HG02588 (cell line): ENCODE data around the gene USP2.
A peak's percentile ranks its signal among the peaks of the same experiment; 100 is the strongest.

Experiments
- ATAC-seq: cut with Tn5 transposase; IDR thresholded peaks from one replicate; pipeline ENCODE4 v1.9.1; 2021; ENCODE audit warnings: mild to moderate bottlenecking, moderate library complexity; ENCODE audit not compliant: unreplicated experiment

USP2 gene

DNA sequence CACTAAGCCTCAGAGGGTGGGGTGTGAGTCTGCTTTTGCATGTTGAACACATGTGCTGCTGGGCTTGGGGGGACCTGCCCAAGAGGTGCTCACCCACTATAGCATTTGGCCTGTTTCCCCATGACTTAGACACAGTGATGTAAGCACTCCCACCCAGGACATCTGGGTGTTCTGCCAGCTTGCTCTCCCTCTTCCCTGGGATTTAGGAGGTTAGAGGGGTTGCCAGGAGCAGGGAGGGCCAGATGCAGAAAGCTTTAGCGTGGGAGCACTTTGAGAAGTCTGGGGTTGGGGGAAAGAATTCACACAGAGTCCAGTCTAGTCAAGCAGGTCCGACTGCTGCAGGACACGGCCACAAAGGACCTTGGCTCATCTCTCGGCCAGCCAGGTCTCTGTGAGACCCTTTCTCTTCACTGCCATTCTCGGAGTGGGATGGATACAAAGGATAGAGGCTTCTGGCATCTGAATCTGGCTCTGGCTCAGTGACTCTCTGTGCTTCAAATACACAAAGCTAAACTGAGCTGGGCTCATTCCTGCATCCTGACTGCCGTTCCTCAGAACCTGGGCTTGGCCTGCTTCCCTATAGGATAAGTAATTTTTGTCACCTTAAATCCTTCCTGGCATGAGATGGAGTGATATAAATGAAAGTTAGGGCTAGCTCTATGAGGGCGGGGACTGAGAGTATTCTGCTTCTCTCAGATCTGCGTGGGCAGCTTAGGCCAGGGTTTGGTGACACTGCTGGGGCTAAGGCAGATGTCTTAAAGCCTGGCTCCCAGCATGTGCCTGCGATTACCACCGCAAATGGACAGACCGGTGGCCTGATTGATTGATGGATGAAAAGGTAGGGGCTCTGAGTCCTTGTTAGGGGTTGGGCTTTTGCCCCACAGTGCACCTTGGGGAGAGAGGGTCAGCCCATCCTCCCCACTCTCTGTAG, 14.5 kb downstream of the USP2 start:
- no peak for ATAC-seq

DNA sequence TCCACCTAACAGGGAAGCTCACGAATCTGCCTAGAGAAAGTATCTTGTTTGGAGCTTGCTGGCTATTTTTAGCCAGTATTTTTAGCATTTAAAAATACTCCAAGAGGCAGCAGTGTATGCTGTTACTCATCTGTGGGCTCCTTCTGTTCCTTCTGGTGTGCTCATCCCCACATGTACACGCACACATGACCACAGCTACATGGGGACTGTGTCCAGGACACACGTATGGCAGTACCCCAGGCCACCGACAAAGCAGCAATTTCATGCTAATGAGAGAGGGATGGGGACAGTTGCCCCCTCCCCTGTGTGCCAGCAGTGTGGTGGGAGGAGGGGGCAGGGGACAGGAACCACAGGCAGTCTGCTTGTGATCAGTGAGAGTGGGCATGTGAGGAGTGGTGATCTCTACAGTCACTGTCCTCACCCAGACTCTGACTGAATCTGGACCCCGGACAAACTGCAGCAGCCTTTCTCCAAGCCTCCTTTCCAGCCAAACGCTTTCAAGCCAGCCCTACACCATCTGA, 16.4 kb downstream of the USP2 start:
- ATAC-seq = no peak

DNA sequence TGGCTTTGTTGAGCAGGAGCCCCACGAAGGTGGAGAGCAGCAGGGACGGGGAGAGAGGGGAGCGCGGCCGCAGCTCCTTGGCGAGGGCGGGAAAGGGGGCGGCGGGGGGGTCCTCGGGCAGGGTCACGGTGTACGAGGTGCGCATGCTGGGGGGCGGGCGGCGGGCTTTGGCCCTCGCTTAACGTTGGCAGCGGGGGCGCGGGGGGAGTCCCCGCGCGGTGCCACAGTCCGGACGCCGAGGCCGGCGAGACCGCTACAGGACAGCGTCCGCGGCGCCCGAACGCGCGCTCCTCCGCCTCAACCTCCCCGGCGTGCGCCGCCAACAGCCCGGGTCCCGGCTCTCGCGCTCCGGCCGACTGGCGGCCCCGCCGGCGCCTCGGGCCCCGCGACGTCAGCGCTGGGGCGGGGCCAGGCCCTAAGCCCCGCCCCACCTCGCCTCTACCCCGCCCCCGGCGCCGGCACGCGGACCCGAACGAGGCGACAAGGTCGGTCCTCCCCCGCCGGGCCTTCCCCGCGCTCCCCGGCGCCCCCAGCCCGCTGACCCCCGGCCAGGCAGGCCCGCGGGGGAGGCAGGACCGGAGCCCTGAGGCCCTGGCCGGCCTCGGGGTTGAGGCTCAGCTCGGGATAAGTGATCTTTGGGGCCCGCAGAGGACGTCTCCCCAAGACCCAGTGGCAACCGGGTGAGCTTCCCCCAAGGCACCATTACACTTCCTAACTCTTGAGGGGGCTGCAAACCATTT, 17.5 kb downstream of the USP2 start:
- no peak for ATAC-seq

DNA sequence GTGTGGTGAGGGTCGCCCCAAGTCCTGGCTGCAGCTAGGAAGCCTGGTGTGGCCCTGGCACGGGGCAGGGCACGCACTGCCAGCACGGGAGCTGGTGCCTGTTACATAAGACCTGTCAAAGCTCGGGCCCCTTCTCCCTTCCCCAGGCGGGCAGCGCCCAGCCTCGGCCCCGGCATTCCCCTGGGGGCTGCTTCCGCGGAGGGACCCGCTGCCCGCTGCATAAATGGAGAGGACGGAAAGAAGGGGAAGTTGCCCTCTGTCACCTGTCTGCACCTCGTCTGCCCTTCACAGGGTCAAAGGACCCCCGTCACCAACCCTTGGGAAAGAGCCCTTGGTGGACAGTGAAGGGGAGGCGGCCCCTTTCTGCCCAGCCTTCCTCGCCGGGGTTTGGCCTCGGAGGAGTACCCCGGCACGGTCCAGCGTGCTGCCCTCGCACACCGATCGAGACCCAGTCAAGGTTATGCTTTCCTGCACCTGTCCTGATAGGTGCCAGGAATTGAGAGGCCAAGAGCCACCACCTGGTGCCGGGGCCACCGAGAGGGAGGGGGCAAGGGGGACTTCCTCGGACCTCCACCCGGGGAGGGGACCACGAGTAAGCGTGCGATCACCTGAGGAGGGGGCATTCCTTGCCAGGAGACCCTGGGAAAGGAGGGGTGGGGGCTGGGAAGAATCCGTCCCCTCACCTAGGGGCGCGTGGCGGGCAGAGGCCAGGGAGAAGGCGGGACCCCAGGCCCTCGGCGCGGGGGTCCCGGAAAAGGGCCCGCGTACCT, 18.2 kb downstream of the USP2 start:
- no peak for ATAC-seq

DNA sequence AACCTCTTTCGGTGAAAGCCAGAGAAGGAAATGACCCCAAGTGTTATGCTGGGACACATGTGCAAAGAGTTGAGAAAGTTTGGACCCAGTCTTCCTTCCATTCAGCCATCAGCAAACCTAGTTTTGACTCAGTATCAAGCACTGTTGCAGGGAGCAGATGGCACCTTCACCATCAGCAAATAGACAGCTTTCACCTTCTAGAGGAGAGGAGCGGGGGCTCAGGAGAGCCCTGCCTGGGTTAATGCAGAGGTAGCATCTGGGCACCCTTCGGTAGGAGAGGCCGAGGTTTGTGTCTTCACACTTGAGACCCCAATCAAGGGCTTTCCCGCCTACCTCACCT, 18.8 kb downstream of the USP2 start:
- no peak for ATAC-seq

DNA sequence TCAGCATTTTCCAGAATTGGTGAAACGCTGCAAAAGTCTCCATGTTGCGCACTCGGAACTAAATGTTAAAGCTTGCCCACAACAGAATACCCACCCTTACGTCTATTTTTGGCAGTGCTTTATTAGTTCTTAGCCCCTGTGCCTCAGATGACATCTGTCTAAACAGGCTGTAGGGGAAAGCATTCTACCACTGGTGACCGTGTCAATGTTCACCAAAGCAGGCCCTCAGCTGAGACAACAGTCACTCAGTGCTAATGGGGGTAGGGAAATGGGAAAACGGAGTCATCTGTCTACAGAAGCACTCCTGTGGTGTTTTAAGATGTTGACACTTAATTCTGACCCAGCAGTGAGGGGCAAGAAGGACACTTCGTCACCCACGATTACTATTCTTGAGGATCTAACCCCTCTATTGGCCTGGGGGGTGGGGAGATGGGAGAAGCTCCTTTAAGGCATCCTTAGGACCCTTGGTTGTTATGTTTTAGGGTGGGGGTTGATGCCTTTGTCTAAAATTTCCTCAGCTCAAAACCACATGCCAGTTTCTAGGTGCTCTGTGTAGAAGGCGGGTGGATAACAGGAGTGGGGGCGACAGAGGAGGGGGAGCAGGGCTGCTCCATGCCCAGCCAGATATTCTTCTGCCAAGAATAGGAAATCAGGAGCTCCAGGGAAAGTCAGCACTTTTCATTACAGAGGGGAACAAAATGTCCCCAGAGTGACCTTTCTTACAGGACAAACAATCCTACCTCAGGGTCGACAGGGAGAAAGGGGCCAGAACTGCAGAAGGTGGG, 19.4 kb downstream of the USP2 start:
- no peak for ATAC-seq

DNA sequence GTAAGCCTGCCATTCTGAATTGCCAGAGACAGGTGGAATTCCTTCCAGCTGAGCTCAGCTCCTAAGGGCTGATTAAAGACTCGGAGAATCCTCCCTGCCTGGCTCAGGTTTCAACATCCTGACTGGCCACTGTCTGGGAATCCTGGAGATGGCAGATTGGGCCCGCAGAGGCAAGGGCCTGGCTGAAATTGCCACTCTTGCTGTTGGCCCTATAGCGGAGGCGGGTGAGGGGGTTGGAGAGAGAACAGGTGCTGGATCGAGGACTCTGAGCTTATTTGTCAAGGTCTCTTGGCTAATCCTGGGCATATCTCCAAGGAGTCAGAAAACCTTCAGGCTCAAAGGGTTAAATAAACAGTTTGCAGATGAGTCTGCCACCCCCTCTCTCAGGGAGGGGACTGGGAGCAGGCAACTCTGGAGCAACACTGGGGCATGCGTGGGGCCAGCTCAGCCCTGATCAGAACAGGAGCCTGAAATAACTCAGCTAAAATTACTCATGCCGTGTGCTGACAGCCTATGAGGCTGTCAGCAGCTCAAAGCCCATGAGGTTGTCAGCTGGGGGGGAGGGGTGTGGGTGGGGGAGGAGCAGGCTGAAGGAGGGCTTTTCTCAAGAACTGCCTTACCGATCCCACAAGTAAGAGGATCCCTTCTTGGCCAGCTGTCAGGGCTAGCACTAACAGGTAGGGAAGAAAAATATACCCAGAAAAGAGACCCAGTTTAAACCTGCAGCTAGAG, 20.3 kb downstream of the USP2 start:
- ATAC-seq = no peak

DNA sequence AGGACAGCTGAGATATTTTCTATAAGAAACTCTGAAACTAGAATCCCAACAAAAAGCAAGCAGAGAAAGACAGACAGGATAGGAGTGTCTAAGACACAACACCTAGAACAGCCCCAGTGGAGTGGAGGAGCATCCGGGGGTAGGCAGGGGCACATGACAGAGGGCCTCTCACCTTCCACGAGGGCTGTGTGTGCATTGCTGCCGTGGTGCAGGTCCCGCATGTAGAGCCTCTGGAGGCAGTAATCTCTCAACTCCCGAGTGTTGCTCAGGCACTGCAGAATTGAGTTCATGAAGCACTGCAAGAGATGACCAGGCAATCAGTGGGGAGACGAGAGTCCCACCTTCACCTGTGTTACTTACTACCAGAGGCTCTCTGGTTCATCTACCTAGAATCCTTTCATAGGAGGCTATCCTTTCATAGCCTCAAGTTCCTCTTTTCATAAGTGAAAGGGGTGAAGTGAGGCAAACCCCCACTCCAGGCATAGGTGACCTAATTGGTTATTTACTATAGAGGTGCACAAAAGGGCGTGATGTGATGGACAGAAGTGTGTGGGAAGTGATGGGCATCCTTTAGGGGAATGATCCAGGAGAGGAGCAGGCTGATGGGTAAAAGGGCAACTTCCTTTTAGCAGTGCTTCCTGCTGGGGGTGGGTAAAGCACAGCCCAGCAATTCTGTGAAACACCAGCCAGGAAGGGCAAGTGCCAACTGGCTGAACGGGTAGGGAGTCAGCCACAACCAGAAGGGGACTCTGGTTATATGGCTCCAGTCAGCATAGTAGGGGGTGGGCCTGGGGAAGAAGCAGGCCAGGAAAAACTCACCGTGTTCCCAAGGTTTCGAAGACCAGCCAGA, 21.9 kb downstream of the USP2 start:
- ATAC-seq = no peak

DNA sequence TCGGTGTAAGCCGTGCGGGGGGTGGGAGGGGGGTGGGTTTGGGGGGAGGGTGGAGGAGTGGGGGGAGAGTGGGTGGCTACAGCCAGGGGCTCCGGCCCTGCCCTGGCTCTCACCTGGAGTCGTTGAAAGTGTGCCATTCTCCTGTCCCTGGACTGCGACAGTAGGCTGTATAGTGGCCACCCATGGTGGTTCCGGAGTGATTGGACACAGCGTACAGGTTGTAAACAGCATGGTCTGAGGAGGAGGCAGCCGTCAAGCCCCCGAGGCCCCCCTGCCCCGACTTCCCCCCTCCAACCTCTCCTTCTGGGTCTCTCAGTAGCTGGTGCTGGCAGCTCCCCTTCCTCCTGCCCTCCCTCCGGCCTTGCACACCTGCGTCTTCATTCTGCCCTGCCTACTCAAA, 24.4 kb downstream of the USP2 start:
- ATAC-seq = no peak

DNA sequence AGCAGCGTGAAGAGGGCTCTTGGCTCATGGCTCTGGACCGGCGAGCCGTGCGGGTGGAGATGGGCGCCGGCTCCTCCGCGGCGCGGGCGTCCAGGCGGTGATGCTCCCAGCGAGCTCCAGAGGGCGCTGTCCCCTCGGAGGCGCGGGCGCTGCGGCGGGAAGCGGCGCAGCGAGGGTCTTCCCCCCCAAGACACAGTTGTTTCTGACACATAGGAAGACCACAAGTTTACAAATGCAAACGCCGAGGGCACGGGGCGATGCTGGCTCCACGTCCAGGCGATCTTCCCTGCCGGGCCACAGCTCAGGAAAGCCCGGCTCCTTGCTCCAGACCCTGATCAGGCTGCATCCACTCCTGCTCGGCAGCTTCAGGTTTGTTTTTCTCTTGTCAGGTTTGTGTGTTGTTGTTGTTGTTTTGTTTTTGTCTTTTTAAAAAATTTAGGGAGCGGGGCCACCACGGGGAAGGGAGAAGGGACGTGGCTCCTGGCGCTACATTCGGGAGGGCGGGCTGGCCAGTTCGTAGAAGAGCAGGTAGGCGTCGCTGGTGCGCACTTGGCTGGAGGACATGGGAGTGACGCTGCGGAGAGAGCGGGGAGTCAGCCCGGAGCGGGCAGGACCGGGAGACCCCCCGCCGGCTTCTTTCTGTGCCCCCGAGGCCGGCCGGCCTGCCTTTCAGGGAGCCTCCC, 25.0 kb downstream of the USP2 start:
- peak; percentile 54 for ATAC-seq

DNA sequence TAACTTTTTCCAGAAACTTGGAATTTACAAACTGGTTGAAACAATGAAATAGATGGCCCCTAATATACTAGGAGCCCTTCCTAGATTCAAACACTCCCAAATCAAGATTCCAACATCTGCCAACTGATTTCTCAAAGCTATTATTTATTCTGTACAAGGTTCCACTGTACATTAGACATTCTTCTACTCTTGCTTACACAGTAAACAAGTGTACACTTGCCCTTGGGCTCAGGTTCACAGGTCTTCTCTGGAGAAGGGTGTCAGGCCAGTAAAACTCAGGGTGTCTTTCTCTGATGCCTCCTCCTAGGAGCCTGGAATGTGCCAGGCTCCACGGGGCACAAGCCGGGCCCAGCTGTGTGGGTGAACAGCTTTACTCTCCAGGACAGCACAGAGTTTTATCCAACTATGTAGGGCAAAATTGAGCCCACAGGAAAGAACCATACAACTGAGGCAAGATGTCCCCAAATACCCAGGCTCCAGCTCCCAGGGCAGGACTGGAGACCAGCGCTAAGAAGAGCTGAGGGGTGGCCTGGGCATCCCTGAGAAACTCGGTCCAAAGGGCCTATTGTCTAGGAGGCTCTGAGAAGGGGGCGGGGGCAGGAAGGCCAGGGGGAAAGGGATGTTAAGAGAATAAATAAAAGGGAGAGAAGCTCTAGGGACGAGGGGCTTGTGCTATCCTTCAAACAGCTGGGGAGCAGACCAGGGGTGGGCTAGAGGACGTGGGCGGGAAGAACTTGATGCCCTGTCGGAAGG, 26.2 kb downstream of the USP2 start:
- no peak for ATAC-seq

DNA sequence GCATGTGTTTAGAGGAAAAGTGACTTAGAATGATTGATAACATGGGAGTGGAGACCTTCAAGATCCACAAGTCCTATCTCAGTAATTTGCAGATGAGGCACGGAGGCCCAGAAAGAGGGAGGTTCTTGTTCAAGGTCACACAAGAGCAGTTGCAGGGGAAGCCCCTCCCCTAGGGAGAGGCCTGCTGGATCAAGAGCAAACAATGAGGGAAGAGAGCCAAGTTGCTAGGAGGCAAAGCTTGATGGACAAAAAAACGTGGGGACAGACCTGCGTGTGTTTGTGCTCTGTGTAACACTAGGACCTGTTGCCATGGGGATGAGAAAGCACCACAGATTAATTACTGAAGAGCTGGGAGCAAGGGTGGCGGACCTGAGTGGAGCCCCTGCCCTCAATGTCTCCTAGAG, 28.6 kb downstream of the USP2 start:
- ATAC-seq = no peak

DNA sequence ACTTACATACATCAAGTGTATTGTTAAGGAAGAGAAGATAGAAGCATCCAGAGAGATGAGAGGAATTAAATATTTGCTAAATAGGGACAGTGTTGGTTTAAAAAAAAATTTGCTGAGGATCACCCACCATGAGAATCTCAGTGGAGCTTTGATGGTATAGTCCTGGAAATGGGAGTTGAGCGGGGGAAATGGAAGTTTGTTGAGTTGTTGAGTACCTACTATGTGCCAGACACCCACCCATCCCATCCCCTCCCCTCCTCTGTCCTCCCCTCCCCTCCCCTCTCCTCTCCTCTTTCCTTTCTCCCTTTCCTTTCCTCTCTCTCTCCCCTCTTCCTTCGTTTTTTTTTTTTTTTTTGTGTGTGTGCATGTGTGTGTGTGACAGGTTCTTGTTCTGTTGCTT, 30.3 kb downstream of the USP2 start:
- no peak for ATAC-seq

DNA sequence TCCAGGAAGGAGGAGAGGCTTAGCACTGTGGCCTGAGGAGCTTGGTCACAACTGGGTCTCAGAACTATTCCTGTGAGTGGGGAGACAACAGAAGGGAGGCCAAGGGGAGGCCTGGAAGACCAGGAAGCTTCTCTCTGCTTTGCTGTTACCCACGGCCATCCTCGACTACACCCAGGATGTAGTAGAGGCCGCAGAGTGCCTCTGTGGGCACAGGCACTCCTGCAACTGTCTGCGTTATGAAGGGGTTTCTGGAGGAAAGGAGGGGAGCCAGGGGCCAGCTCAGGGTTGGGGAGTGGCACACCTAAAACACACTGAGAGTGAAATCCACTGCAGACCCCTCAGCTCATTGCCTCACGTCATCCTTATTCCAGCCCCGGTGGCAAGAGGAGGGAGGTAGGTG, 31.2 kb downstream of the USP2 start:
- no peak for ATAC-seq

DNA sequence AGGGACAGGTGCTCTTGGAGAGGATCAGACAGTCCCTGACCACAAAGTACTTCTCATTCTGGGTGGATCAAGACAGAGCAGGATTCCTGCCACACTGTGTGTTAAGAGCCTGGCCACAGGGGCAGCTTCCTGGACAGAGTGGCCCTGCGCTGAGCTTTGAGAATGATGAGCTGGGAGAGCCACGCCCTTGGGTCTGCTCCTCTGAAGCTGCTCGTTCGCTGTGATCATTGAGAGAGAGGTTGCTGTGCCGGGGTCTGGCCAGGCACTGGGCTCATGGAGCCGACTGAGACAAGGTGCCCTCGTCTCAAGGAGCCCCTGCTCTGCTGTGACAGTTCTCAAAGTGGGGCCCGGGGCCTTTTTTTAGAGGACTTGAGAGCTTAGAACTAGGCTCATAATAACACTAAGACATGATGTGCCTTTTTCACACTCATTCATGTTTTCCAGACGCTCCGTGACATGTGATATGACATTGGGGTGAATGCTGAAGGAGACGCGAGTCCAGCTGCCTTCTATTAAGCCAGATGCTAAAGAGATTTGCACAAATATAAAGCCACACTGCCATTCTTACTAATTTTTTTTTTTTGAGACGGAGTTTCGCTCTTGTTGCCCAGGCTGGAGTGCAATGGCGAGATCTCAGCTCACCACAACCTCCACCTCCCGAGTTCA, 33.4 kb downstream of the USP2 start:
- no peak for ATAC-seq

DNA sequence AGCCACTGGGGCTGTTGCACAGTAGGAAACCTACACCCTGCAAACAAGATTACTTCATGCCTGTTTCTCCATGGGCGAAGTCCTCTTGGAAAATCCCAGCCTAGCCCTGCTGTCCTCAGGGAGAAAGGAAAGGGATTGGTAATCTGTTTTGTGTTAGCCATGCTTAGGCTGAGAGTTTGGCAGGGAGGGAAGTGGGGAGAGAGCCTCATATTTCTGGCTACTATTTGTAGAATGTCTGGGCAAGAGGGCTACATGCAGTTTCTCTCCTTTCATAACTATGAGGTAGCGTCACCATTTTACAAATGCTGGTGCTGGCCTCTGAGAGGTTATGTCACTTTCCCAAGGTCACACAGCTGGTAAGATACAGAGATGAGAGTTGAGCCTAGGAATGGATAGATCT, 34.2 kb downstream of the USP2 start:
- no peak for ATAC-seq

DNA sequence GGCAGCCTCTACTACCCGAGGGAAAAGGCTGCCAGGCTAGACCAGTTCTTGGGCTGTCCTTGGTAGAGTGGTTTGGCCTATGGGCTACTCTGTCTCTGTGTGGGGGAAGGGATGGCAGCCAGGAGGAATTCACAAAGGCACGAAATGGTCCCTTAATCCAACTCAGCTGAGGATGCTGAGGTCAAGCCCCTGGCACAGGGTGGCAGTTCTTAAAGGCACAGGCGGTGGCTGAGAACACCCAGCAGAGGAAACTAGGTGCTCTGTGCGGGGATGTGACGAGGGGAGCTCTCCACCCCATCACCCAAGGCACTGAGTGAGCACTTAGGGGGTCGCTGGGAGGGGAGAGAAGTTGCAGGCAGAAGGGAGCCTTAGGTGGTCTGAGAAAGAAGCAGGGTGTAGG, 34.9 kb downstream of the USP2 start, which contains the start of gene MFRP:
MFRP (minus strand) TSS at position 101 of the 400 bp plus-strand sequence. CDS start 192 bp downstream, outside the sequence.
- ATAC-seq = no peak
